ENCODE measurements around the gene NEUROG2. TPM values are rescaled to one million over a fixed set of nuclear protein-coding genes. Genes with fewer than 3 reads are reported as not detected.
"Not testable (repeated sequence)": the region's sequence is repeated elsewhere in the genome, so short reads cannot be mapped to it uniquely, and the experiment has no call there.

The NEUROG2 gene
- total RNA-seq, 1 donor from 2014 or later: not detected

GRCh38 chr4:112509243-112510141 lies 6.5 kb downstream of the NEUROG2 start:
- intact Hi-C loops (cut with micrococcal nuclease): loop anchor here (1.0 to 2.0 kb wide), 2 partner anchors 14 to 1889 kb away; no protein-coding TSS in a partner anchor
- Mint-ChIP-seq H3K27me3 (ENCODE audit: low read depth) (peaks cover 81% of the 10 kb centered on the region), H3K36me3 (ENCODE audit: low read depth) (no peaks in the 10 kb centered on the region), H3K4me3 (ENCODE audit: low read depth) (peak overlapping the region; percentile 41), H3K4me1 (ENCODE audit: low read depth) (peaks cover 26% of the 10 kb centered on the region), H3K27ac (no peak overlapping the region), H3K9me3 (no peaks in the 10 kb centered on the region)
- DNase-seq (ENCODE audit: low spot score): no peak

GRCh38 chr4:112508356-112508755 lies 7.6 kb downstream of the NEUROG2 start:
- Mint-ChIP-seq H3K27me3 (ENCODE audit: low read depth) (peaks cover 78% of the 10 kb centered on the region), H3K36me3 (ENCODE audit: low read depth) (no peaks in the 10 kb centered on the region), H3K4me1 (ENCODE audit: low read depth) (peaks cover 18% of the 10 kb centered on the region), H3K9me3 (no peaks in the 10 kb centered on the region), H3K4me3 (ENCODE audit: low read depth) (no peak overlapping the region), H3K27ac (no peak overlapping the region)
- DNase-seq (ENCODE audit: low spot score): no peak
- intact Hi-C loops (cut with micrococcal nuclease): no loop called here

GRCh38 chr4:112504807-112505206 lies 11.2 kb downstream of the NEUROG2 start:
- no peak overlapping the region for H3K27ac Mint-ChIP-seq
- no peaks in the 10 kb centered on the region for H3K9me3 Mint-ChIP-seq
- no peaks in the 10 kb centered on the region for H3K36me3 Mint-ChIP-seq (ENCODE audit: low read depth)
- DNase-seq (ENCODE audit: low spot score): no peak
- intact Hi-C loops (cut with micrococcal nuclease): no loop called here
- H3K4me3 Mint-ChIP-seq (ENCODE audit: low read depth): no peak overlapping the region
- peaks cover 9% of the 10 kb centered on the region for H3K4me1 Mint-ChIP-seq (ENCODE audit: low read depth)
- H3K27me3 Mint-ChIP-seq (ENCODE audit: low read depth): peaks cover 68% of the 10 kb centered on the region

GRCh38 chr4:112502871-112503270 lies 13.1 kb downstream of the NEUROG2 start:
- H3K27me3 Mint-ChIP-seq (ENCODE audit: low read depth): peaks cover 57% of the 10 kb centered on the region
- no peaks in the 10 kb centered on the region for H3K9me3 Mint-ChIP-seq
- H3K4me1 Mint-ChIP-seq (ENCODE audit: low read depth): no peaks in the 10 kb centered on the region
- H3K36me3 Mint-ChIP-seq (ENCODE audit: low read depth): no peaks in the 10 kb centered on the region
- H3K4me3 Mint-ChIP-seq (ENCODE audit: low read depth): no peak overlapping the region
- H3K27ac Mint-ChIP-seq: no peak overlapping the region
- intact Hi-C loops (cut with micrococcal nuclease): no loop called here
- no peak for DNase-seq (ENCODE audit: low spot score)

GRCh38 chr4:112492321-112492720 lies 23.7 kb downstream of the NEUROG2 start:
- DNase-seq (ENCODE audit: low spot score): no peak
- H3K4me1 Mint-ChIP-seq (ENCODE audit: low read depth): no peaks in the 10 kb centered on the region
- intact Hi-C loops (cut with micrococcal nuclease): no loop called here
- peaks cover 5% of the 10 kb centered on the region for H3K27me3 Mint-ChIP-seq (ENCODE audit: low read depth)
- H3K27ac Mint-ChIP-seq: no peak overlapping the region
- H3K9me3 Mint-ChIP-seq: peaks cover 10% of the 10 kb centered on the region
- H3K36me3 Mint-ChIP-seq (ENCODE audit: low read depth): no peaks in the 10 kb centered on the region
- H3K4me3 Mint-ChIP-seq (ENCODE audit: low read depth): no peak overlapping the region

- H3K9me3 Mint-ChIP-seq: peaks cover 10% of the 10 kb centered on the region
- H3K4me1 Mint-ChIP-seq (ENCODE audit: low read depth); H3K4me3 Mint-ChIP-seq (ENCODE audit: low read depth); DNase-seq (ENCODE audit: low spot score); H3K27me3 Mint-ChIP-seq (ENCODE audit: low read depth); H3K27ac Mint-ChIP-seq; intact Hi-C loops (cut with micrococcal nuclease); H3K36me3 Mint-ChIP-seq (ENCODE audit: low read depth): not testable (repeated sequence)
These were observed 25.2 kb downstream of the NEUROG2 start for GRCh38 chr4:112490808-112491207.

- no peaks in the 10 kb centered on the region for H3K4me1 Mint-ChIP-seq (ENCODE audit: low read depth)
- no peak overlapping the region for H3K4me3 Mint-ChIP-seq (ENCODE audit: low read depth)
- peaks cover 15% of the 10 kb centered on the region for H3K9me3 Mint-ChIP-seq
- peaks cover 2% of the 10 kb centered on the region for H3K27me3 Mint-ChIP-seq (ENCODE audit: low read depth)
- intact Hi-C loops (cut with micrococcal nuclease): no loop called here
- no peak for DNase-seq (ENCODE audit: low spot score)
- H3K27ac Mint-ChIP-seq: no peak overlapping the region
- H3K36me3 Mint-ChIP-seq (ENCODE audit: low read depth): no peaks in the 10 kb centered on the region
These were observed 30.1 kb downstream of the NEUROG2 start for GRCh38 chr4:112485930-112486329.

- no peaks in the 10 kb centered on the region for H3K9me3 Mint-ChIP-seq
- H3K4me3 Mint-ChIP-seq (ENCODE audit: low read depth): no peak overlapping the region
- no peak overlapping the region for H3K27ac Mint-ChIP-seq
- DNase-seq (ENCODE audit: low spot score): no peak
- intact Hi-C loops (cut with micrococcal nuclease): no loop called here
- H3K36me3 Mint-ChIP-seq (ENCODE audit: low read depth): no peaks in the 10 kb centered on the region
- peaks cover 2% of the 10 kb centered on the region for H3K27me3 Mint-ChIP-seq (ENCODE audit: low read depth)
- no peaks in the 10 kb centered on the region for H3K4me1 Mint-ChIP-seq (ENCODE audit: low read depth)
These were observed 42.0 kb downstream of the NEUROG2 start for GRCh38 chr4:112473985-112474384.

- Mint-ChIP-seq H3K4me3 (ENCODE audit: low read depth) (no peak overlapping the region), H3K9me3 (no peaks in the 10 kb centered on the region), H3K36me3 (ENCODE audit: low read depth) (no peaks in the 10 kb centered on the region), H3K27me3 (ENCODE audit: low read depth) (peaks cover 2% of the 10 kb centered on the region), H3K4me1 (ENCODE audit: low read depth) (no peaks in the 10 kb centered on the region), H3K27ac (no peak overlapping the region)
- intact Hi-C loops (cut with micrococcal nuclease): no loop called here
- DNase-seq (ENCODE audit: low spot score): no peak
These were observed 43.7 kb downstream of the NEUROG2 start for GRCh38 chr4:112472318-112472717.

Other genes starting within 250 kb of the NEUROG2 start
- 10.1 and 10.4 TPM in 2 replicates for gene TIFA, start 230.3 kb downstream of the NEUROG2 start, total RNA-seq
- 2.9 and 3.8 TPM in 2 replicates for gene ALPK1, start 218.8 kb downstream of the NEUROG2 start, total RNA-seq
- 30.0 and 30.4 TPM in 2 replicates for gene ZGRF1, start 120.7 kb upstream of the NEUROG2 start, total RNA-seq
- 44.0 and 45.3 TPM in 2 replicates for gene LARP7, start 121.0 kb upstream of the NEUROG2 start, total RNA-seq